Kidney tubule cell (primary cell): Measurements from ENCODE around the gene ARHGAP24.
A peak's percentile ranks its signal among the peaks of the same experiment; 100 is the strongest.
"Not testable (repeated sequence)": the region's sequence is repeated elsewhere in the genome, so short reads cannot be mapped to it uniquely, and the experiment has no call there.

Experiments
- DNase-seq: peaks from one replicate; pipeline ENCODE4 v3.0.0-alpha.2; 2018; ENCODE audit warnings: low spot score

Gene ARHGAP24

DNA sequence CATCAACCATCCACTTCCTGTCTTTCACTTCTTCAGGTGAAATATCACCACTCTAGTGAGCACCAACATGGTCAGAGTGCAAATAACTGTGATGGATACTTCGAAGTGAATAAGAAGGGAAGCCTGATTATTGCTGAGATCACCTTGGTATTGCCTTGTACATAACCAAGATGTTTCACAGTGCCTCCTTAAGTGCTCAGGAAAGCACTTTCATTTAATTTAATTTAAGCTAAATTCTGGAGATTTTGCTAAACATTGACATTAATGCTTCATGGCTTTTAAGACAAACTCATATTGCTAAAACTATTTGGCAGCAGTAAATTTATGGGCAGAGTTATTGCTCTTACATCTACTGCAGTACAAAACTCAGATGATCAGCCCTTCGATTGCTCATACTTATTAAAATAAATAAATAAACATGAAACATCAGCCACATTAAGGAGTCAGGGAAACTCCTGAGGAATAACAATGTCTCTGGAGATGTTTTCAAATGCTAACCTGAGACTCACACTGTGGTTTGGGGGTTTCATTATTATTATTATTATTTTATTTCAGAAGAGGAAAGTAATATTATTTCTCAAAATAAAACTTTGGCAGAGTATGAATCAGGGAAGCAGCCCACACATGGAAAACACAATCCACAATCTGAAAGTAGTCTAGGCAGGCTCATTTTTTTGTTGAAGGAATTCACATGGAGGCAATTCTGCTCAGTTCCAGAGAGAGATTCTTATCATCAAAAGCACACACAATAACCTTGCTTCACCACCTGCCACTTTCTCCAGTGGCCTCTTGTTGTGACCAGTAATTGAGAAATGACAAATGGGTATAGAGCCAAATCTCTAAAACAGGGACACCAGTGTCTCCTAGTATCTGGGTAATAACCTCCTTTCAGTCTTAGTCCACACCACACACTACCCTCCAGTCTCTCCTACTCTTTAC lies 540.7 kb downstream of the ARHGAP24 start:
- no peak for DNase-seq

DNA sequence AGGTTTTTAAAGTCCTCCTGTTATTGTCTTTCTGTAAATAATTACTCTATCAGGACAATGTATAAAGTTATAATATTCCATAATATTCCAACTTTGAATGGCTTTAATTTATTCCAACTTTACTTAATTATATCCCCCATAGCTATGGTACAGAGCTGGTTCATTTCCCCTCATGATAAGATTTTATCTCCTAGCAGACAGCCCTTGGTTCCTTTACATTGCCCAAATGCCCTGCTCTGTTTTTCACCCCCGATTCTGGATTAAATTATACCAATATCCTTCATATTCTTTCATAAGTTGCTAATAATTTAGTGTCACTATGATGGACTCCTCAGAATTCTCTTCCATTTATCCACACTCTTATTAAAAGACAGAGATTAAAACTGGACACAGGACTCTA lies 544.4 kb downstream of the ARHGAP24 start:
- no peak for DNase-seq

DNA sequence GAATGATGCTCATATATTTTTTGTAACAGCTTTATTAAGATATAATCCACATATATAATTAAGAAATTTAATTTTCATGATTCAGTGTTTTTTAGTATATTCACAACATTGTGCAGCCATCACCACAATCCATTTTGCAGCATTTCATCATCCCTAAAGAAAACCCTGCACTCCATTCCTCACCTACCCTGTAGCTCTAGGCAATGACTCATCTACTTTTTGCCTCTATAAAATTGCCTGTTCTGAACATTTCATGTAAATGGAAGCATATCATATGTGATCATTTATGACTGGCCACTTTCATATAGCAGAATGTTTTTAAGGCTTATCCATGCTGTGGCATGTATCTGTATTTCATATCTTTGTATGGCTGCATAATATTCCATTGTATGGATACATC lies 545.0 kb downstream of the ARHGAP24 start:
- no peak for DNase-seq

DNA sequence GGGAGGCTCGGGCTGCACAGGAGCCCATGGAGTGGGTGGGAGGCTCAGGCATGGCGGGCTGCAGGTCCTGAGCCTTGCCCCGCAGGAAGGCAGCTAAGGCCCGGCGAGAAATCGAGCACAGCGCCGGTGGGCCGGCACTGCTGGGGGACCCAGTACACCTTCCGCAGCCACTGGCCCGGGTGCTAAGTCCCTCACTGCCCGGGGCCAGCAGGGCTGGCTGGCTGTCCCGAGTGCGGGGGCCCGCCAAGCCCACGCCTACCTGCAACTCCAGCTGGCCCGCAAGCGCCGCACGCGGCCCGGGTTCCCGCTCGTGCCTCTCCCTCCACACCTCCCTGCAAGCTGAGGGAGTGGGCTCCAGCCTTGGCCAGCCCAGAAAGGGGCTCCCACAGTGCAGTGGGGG lies 546.7 kb downstream of the ARHGAP24 start:
- DNase-seq: not testable (repeated sequence)

DNA sequence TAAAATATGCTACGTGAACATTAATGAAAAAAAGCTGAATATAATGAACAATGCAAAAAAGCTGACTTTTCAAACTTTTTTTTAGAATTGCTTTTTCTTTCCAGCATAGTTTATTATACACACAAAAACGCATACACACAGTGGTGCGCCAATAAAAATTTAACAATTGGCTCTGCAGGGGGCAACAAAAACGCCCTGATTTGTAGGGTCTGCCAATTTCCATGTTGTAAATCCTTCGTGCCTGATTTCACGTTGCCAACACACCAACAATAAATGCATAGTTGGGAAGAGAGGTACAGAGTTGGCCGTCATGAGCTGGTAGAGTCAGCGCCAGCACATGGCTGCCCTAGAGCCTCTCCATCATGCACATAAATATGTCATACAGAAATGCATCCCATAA lies 551.8 kb downstream of the ARHGAP24 start:
- DNase-seq: no peak

DNA sequence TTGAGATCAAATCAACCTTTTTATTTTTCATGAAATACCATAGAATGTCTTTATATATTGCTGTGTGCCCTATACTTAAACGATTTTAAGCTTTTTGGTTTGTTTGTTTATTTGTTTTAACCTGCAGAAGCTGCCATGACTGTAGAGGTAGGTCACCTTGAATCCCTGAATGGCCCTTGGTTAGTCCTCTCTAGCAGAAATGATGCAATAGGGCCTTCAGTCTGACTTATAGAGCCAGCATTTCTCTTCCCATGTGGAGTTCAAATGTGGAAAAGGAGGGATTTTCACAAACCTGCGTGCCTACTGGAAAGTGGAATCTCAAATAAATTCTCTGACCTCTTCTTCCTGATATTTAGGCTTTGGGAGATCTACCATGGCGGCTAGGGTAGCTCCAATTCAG lies 557.0 kb downstream of the ARHGAP24 start:
- DNase-seq: no peak

DNA sequence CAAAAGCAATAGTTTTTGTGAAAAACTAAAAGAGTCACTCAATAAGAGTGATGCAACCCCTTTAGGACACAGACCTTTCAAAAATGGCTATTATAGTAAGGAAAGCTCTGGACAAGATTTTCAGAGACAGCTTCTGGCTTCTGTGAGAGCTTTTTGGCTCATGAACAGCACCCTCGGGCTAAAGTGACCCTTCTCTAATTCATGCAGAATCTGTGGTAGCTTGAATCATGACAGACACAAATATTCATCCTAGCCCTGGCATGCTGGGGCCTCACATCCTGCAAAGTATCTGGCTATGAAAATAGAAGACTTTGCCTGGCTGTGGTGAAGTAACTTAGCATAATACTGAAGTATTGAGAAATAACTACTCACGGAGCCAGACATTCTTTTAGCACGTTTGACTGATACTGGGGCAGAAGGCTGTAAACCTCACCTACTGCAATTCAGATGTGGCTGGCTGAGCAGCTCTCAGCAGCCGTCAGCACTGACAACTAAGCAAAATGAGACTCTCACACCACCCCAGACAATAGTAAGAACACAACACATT lies 557.6 kb downstream of the ARHGAP24 start:
- DNase-seq: peak; percentile 84

DNA sequence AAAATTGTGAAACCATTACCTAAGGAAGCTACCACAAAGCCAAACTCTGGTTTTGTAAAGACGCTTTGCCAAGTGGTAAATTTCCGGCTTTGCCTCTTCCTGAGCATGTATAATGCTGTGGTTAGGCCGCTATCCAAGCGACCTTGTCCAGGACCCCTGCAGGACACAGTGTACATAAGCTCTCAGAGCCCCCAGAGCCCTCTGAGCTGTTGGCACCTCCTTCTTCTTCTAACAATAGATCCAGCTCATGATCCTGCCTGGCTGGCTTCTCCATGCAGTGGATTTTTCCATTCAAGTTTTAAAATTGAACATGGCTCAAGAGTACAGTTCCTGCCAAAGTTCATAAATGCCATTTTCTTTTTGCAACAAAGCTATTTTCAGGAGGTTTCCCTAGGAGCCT lies 558.2 kb downstream of the ARHGAP24 start:
- DNase-seq: no peak

DNA sequence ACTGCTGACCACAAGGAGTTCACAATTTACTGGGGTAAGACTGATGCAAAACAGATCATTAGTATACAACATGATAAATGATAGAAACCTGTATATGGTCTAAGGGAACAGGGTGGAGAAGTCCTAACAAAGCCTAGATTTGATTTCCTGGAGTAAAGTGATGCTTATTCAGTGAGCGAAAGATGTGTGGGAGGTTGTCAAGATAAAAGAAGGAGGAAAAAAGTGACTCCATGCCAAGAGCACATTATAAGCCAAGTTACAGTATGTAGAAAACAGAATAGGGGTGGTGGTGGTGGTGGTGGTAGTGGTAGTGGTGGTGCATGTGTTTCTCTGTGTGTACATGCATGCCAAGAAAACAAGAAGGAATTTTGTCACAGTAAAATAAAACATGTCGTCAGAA lies 559.7 kb downstream of the ARHGAP24 start:
- no peak for DNase-seq

DNA sequence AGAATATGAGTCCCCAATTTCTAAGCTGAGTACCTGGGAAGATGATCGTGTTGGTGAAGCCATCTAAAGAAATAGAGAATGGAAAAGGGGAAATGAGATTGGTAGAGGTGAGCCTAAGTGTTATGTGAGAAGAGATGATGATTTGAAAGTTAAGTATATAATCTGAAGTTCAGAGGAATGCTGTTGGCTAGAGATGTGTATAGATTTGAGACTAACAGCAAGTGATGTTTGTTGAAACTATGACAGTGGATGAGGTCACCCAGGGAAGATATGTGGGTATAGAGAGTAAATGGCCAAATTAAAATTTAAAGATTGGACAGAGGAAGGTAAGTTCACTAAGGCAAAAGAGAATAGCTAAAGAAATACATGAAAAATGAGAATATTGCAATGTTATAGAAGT lies 560.7 kb downstream of the ARHGAP24 start:
- DNase-seq: peak; percentile 36

DNA sequence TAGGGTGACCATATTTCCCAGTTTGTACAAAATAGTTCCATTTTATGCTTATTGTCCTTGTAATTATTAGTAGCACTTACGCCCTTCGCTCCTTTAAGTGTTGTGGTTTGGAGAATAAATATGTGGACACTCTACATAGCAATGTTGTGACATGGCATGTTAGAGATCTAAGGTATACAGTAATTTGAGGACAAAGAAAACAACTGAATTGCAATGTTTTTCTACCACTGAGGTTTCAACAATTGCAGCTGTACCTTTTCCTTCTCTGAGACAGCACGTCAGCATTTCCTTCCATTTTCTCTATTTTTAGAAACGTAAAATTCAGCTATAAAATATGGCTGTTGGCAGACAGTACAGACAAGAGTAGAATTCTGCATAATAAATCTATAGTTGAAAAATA lies 561.8 kb downstream of the ARHGAP24 start:
- peak; percentile 33 for DNase-seq

DNA sequence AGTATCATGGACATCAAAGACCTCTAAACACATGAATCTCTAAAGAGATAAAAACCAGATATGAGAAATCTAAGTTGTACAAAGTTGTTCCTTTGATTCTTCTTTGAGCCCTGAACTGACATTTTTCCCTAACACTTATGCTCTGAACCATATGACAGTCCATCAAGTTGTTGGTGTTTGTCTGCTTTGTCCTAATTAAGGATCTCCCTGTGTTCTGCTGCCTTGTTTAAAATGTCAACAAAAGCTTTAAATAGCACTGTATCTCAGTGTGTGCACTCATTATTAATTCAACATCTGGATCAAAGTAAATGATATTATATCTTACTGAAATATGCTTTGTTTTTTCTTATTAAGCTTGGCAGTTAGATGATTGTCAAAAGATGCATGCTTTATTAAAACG lies 563.1 kb downstream of the ARHGAP24 start:
- no peak for DNase-seq

DNA sequence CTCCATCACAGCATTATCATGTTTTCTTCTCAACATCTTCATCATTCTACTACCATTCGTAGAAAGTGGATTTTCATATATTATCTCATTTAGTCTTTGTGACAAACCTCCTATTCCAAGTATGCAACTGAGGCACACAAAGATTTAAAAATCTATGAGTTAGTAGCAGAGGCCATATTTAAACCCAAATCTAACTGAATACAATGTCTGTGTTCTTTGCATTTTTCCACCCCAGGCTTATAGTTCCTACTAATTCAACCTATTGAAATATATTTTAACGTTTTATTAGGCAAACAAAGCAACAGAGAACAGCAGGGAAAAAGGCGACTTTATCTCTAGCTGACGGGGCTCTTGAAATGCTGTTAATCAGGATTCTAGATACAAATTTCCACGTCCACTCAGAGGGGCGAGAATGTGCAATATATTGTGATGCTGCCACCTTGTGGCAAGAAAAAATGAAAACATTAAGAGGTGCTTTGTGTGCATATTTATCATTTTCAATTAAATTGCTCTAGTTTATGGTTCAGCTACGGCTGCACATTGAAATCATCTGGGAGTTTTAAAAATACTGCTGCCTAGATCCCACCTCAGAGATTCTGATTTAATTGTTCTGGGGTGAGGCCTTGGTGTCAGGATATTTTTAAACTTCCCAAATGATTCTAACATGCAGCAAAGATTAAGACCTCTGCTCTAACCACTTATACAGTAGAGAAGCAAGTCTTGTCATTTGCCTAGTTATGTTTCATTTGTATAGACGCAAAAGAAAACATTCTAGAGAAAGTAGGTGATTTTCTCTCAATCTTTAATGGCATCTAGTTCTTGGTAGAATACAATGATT lies 569.0 kb downstream of the ARHGAP24 start:
- DNase-seq: peak; percentile 62

DNA sequence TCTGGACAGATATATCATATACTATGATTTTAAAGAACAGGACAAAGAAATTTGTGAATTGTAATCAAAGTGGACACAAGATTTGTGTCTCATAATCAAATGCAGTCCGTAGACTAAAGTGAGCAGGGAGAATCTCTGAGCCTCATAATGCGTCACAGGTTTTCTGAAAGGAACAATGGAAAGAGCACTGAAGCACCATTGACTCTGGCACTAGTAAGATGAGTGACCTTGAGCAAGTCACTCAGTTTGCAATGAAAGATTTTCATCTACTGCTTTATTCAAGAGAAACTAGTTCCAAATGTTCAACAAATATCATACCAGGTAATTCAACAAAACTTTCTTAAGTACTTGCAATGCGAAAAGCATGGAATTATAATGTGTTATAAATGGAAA lies 569.6 kb downstream of the ARHGAP24 start:
- DNase-seq: no peak

DNA sequence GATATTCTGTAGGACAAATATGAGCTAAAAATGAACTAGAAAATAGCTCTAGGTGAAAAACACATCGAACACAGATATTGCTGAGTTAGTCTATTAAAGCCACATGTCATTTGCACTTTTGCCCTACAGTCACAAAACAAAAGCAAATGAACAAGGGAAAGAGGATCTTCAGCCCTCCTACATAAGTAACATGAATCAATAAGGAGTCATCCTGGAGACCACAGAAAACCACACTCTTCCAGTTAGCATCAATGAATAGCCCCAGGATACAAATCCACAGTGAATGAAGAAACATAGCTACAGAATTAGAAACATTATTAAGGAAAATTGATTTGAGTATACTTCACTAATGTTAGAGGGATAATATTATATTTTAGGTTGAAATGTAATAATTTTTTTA lies 573.5 kb downstream of the ARHGAP24 start:
- peak; percentile 64 for DNase-seq

DNA sequence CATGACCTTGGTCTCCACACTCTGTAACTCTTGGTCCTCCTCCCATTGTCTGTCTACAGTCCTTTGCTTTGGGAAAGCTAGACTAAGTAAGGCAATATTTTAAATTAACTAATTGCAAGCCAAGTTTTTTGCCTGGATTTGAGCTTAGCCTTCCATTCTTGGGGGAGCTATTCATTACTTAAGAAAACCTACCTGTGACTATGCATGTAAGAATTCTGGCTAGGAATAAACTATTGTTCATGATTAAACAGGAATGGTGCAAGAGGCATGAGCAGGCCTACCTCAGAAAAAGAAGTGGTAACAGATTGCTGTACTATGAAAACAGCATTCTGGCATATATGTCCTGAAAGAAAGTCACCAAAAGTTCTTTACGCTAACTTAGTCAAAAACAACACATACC lies 575.5 kb downstream of the ARHGAP24 start:
- DNase-seq: peak; percentile 66
